ENCODE results near the gene RGS3. TPM values are rescaled to one million over a fixed set of nuclear protein-coding genes. Genes with fewer than 3 reads are reported as not detected.
A peak's percentile ranks its signal among the peaks of the same experiment; 100 is the strongest.

RGS3 gene
- total RNA-seq, 4 donors from 2014 or later: 10.5 to 18.2 (median 12.8) TPM

- peak in 1 of 2 donors; percentile 73 for DNase-seq (ENCODE audit: low spot score in 2 of 2)
- intact Hi-C loops (cut with DNase I; ENCODE audit: low total_unique reads): no loop called here
- TF ChIP-seq CTCF (IDR thresholded peaks at IDR 0.05): no peak
- no peak for TF ChIP-seq POLR2A (IDR thresholded peaks at IDR 0.05)
- H3K4me3 ChIP-seq (ENCODE audit: low read depth, poor library complexity, severe bottlenecking): no peak overlapping the region
- WGBS, 2 donors: 76 to 82% methylated on average over 8 of the region's 8 CpGs
Observed at GRCh38 chr9:113474360-113475028, 11.0 kb downstream of the RGS3 start.

- no peak for DNase-seq (ENCODE audit: low spot score in 2 of 2)
- no peak for TF ChIP-seq CTCF (IDR thresholded peaks at IDR 0.05)
- TF ChIP-seq POLR2A (IDR thresholded peaks at IDR 0.05): no peak
- H3K4me3 ChIP-seq (ENCODE audit: low read depth, poor library complexity, severe bottlenecking): no peak overlapping the region
- 89 to 91% methylated on average over 2 of the region's 2 CpGs for WGBS, 2 donors
- intact Hi-C loops (cut with DNase I; ENCODE audit: low total_unique reads): no loop called here
Observed at GRCh38 chr9:113475031-113475430, 11.5 kb downstream of the RGS3 start.

- no peak overlapping the region for H3K4me3 ChIP-seq (ENCODE audit: low read depth, poor library complexity, severe bottlenecking)
- 98 to 99% methylated on average over 4 of the region's 4 CpGs for WGBS, 2 donors
- DNase-seq (ENCODE audit: low spot score in 2 of 2): no peak
- TF ChIP-seq CTCF (IDR thresholded peaks at IDR 0.05) (no peak), POLR2A (IDR thresholded peaks at IDR 0.05) (no peak)
- intact Hi-C loops (cut with DNase I; ENCODE audit: low total_unique reads): no loop called here
Observed at GRCh38 chr9:113475992-113476391, 12.5 kb downstream of the RGS3 start.

GRCh38 chr9:113476511-113476916, 13.0 kb downstream of the RGS3 start:
- TF ChIP-seq POLR2A (IDR thresholded peaks at IDR 0.05) (no peak), CTCF (IDR thresholded peaks at IDR 0.05) (no peak)
- no peak for DNase-seq (ENCODE audit: low spot score in 2 of 2)
- intact Hi-C loops (cut with DNase I; ENCODE audit: low total_unique reads): no loop called here
- H3K4me3 ChIP-seq (ENCODE audit: low read depth, poor library complexity, severe bottlenecking): no peak overlapping the region
- 79 to 86% methylated on average over 4 of the region's 4 CpGs for WGBS, 2 donors

GRCh38 chr9:113477058-113477457, 13.5 kb downstream of the RGS3 start:
- no peak overlapping the region for H3K4me3 ChIP-seq (ENCODE audit: low read depth, poor library complexity, severe bottlenecking)
- intact Hi-C loops (cut with DNase I; ENCODE audit: low total_unique reads): no loop called here
- 92 to 95% methylated on average over 4 of the region's 4 CpGs for WGBS, 2 donors
- TF ChIP-seq CTCF (IDR thresholded peaks at IDR 0.05) (no peak), POLR2A (IDR thresholded peaks at IDR 0.05) (no peak)
- peak in 1 of 2 donors; percentile 50 for DNase-seq (ENCODE audit: low spot score in 2 of 2)

GRCh38 chr9:113477661-113478060, 14.1 kb downstream of the RGS3 start:
- WGBS, 2 donors: 93 to 94% methylated on average over 5 of the region's 5 CpGs
- TF ChIP-seq CTCF (IDR thresholded peaks at IDR 0.05): no peak
- TF ChIP-seq POLR2A (IDR thresholded peaks at IDR 0.05): no peak
- peak in 1 of 2 donors; percentile 56 for DNase-seq (ENCODE audit: low spot score in 2 of 2)
- intact Hi-C loops (cut with DNase I; ENCODE audit: low total_unique reads): no loop called here
- H3K4me3 ChIP-seq (ENCODE audit: low read depth, poor library complexity, severe bottlenecking): no peak overlapping the region
